Activated CD8-positive, alpha-beta T cell treated with anti-CD3 and anti-CD28 coated beads for 36 hours (primary cell): ENCODE measurements around the gene MEGF10. TPM values are rescaled to one million over a fixed set of nuclear protein-coding genes. Genes with fewer than 3 reads are reported as not detected.

Source experiments
- ATAC-seq: fragments of 200-7000 bp; cut with Tn5 transposase; one replicate; pipeline ENCODE4 v1.10.0; 2021; ENCODE audit warnings: mild to moderate bottlenecking, moderate library complexity
- CTCF ChIA-PET: fragments of 350-600 bp; sonication (Branson Sonifier 250); formaldehyde crosslinking; loops from one replicate; lab custom pipeline; 2021; ENCODE audit warnings: antibody characterized with exemption; lab: Charles Lee
- POLR2A ChIA-PET: fragments of 350-600 bp; sonication (Branson Sonifier 250); formaldehyde crosslinking; loops from one replicate; lab custom pipeline; 2021; ENCODE audit warnings: antibody characterized with exemption; lab: Charles Lee
- DNase-seq: peaks from one replicate; pipeline ENCODE4 v3.0.0-alpha.2; 2020
- H3K27ac Mint-ChIP-seq: one replicate; pipeline ENCODE4 v1.8.0; 2021; ENCODE audit warnings: mild to moderate bottlenecking, mixed read lengths
- H3K27me3 Mint-ChIP-seq: one replicate; pipeline ENCODE4 v1.8.0; 2021; ENCODE audit warnings: mixed read lengths
- H3K36me3 Mint-ChIP-seq: one replicate; pipeline ENCODE4 v1.8.0; 2021; ENCODE audit warnings: low read depth, mixed read lengths
- H3K4me1 Mint-ChIP-seq: one replicate; pipeline ENCODE4 v1.8.0; 2021; ENCODE audit warnings: low read depth, mixed read lengths
- H3K4me3 Mint-ChIP-seq: one replicate; pipeline ENCODE4 v1.8.0; 2021; ENCODE audit warnings: mild to moderate bottlenecking, moderate library complexity, mixed read lengths
- H3K9me3 Mint-ChIP-seq: one replicate; pipeline ENCODE4 v1.8.0; 2021; ENCODE audit warnings: mixed read lengths
- intact Hi-C: fragments of 100-400 bp; cut with micrococcal nuclease; formaldehyde crosslinking; loops from one replicate; pipeline ENCODE4 v1.10.0; 2022
- total RNA-seq, 2 experiments: library from RNA; stranded (reverse); gene quantifications; one replicate each; pipeline ENCODE4 v1.2.3, GENCODE V29; 2021
- TF ChIP-seq, protein P1 (sequence below): fragments of 200-600 bp; IDR thresholded peaks from one replicate; pipeline ENCODE4 v1.8.0; 2022; ENCODE audit warnings: antibody characterized with exemption, mild to moderate bottlenecking

MEGF10 gene
- total RNA-seq, 2 experiments from 2014 or later, result not detected

DNA sequence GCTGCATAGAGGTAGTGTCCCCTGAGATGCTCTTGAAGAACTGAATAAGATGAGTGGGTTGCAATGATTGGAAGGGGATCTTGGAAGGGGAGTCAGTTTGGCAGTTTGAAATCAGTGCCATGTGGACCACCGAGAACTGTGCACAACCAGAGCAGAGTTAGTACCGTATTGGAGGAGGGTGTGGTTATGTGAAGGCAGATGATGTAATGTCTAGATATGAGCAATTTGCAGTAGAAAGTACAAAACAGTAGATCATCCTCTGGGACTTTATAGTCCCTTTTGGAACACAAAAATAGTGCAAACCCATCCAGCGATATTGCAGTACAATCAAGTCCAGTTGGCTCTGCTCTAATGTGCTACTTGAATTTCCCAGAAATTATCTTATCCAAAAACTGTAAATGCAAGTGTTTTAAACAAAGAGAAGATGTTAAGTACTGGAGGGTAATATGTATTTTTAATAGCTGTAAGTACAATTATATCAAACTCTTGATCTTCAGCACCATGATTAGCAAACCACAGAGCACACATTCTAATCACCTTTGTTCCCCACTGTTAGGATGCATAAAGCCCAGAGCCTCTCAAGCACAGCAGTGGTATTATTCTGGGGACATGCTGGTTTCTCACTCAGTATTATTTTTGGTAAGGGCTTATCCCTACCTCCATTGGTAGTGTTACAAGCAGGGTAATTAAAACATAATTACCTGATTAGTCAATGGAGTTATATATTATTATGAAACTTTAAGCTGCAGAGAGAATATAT is 41.5 kb downstream of the MEGF10 start:
- no peaks in the 10 kb centered on the region for H3K36me3 Mint-ChIP-seq
- POLR2A ChIA-PET, result no interaction called here
- no peaks in the 10 kb centered on the region for H3K9me3 Mint-ChIP-seq
- DNase-seq (no peak), ATAC-seq (no peak)
- TF ChIP-seq, protein P1, sequence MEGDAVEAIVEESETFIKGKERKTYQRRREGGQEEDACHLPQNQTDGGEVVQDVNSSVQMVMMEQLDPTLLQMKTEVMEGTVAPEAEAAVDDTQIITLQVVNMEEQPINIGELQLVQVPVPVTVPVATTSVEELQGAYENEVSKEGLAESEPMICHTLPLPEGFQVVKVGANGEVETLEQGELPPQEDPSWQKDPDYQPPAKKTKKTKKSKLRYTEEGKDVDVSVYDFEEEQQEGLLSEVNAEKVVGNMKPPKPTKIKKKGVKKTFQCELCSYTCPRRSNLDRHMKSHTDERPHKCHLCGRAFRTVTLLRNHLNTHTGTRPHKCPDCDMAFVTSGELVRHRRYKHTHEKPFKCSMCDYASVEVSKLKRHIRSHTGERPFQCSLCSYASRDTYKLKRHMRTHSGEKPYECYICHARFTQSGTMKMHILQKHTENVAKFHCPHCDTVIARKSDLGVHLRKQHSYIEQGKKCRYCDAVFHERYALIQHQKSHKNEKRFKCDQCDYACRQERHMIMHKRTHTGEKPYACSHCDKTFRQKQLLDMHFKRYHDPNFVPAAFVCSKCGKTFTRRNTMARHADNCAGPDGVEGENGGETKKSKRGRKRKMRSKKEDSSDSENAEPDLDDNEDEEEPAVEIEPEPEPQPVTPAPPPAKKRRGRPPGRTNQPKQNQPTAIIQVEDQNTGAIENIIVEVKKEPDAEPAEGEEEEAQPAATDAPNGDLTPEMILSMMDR, result no peak
- CTCF ChIA-PET, result no interaction called here
- peaks cover 27% of the 10 kb centered on the region for H3K27me3 Mint-ChIP-seq
- H3K27ac Mint-ChIP-seq, result no peak overlapping the region
- H3K4me3 Mint-ChIP-seq, result no peak overlapping the region
- intact Hi-C loops, result no loop called here
- H3K4me1 Mint-ChIP-seq, result no peaks in the 10 kb centered on the region

DNA sequence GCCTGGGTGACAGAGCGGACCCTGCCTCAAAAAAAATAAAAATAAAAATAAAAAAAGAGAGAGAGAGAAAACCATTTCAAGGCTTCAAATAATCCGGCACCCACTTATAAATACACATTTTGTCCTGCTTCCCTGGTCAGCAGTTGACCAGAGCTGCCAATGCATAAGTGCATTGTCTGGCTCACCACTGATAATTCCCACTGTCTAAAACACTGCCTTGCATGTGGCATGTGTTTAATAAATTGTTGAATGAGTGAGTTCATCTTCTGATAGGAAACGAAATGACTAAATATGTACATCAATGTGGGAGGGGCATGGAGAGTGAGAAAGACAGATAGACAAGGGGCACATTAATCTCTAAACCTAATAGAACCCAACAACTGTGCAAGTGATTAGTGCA is 42.9 kb downstream of the MEGF10 start:
- Mint-ChIP-seq H3K4me3 (no peak overlapping the region), H3K27ac (no peak overlapping the region), H3K27me3 (peaks cover 27% of the 10 kb centered on the region), H3K36me3 (no peaks in the 10 kb centered on the region), H3K4me1 (no peaks in the 10 kb centered on the region), H3K9me3 (no peaks in the 10 kb centered on the region)
- ATAC-seq (no peak), DNase-seq (no peak)
- POLR2A ChIA-PET, result no interaction called here
- TF ChIP-seq, protein P1, result no peak
- CTCF ChIA-PET, result interaction anchor here (1.7 kb wide), 1 partner anchor 160 kb away, joined by 4 read pairs; no protein-coding TSS in a partner anchor
- intact Hi-C loops, result no loop called here

DNA sequence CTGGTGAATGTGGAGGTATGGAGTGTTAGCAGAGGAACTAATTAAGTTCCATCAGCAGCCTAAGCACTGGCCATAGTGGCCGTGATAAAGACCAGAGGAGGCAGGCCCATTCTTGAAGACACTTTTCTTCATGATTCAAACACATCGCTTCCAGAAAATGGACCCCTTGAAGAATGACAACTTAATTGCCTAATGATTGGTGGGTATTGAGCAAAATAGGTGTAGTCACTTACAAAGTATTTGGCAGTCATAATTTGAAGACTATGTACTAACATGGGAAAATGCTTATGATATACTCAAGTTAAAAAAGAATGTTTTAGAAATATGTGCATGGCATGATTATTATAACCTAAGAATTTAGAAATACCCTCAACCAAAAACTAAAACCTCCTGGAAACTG is 44.8 kb downstream of the MEGF10 start:
- TF ChIP-seq, protein P1, result no peak
- CTCF ChIA-PET, result interaction anchor here (1.0 to 1.9 kb wide), 2 partner anchors 19 to 39 kb away, joined by 3 to 6 read pairs; no protein-coding TSS in a partner anchor
- Mint-ChIP-seq H3K9me3 (no peaks in the 10 kb centered on the region), H3K27me3 (peaks cover 28% of the 10 kb centered on the region), H3K4me3 (no peak overlapping the region), H3K27ac (no peak overlapping the region), H3K4me1 (no peaks in the 10 kb centered on the region), H3K36me3 (no peaks in the 10 kb centered on the region)
- ATAC-seq (no peak), DNase-seq (no peak)
- intact Hi-C loops, result no loop called here
- POLR2A ChIA-PET, result no interaction called here

DNA sequence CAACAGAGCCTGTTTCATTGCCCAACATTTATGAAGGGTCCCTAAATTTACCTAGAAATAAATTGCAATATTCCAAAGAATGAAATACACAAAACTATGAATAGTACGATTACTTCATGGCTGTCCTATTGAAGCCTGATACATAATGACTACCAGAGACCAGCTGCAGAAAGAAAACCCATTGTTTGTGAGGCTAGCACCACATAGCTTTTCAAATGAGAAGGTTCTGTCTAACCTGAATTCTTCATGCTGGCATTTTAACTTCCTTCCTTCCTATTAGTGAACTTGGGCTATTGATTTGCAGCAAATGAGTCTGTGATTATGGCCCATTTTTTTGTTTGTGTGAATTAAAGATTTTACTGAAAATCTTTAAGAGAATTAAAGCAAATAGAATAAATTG is 47.3 kb downstream of the MEGF10 start:
- ChIA-PET CTCF (no interaction called here), POLR2A (no interaction called here)
- intact Hi-C loops, result no loop called here
- no peak overlapping the region for H3K27ac Mint-ChIP-seq
- DNase-seq (no peak), ATAC-seq (no peak)
- no peaks in the 10 kb centered on the region for H3K36me3 Mint-ChIP-seq
- no peaks in the 10 kb centered on the region for H3K9me3 Mint-ChIP-seq
- TF ChIP-seq, protein P1, result no peak
- H3K27me3 Mint-ChIP-seq, result peaks cover 17% of the 10 kb centered on the region
- no peaks in the 10 kb centered on the region for H3K4me1 Mint-ChIP-seq
- no peak overlapping the region for H3K4me3 Mint-ChIP-seq

- TF ChIP-seq, protein P1, result no peak
- Mint-ChIP-seq H3K27ac (no peak overlapping the region), H3K9me3 (no peaks in the 10 kb centered on the region), H3K4me3 (no peak overlapping the region), H3K36me3 (no peaks in the 10 kb centered on the region), H3K4me1 (no peaks in the 10 kb centered on the region), H3K27me3 (peaks cover 14% of the 10 kb centered on the region)
- CTCF ChIA-PET, result interaction anchor here (1.4 kb wide), 1 partner anchor 26 kb away, joined by 4 read pairs; no protein-coding TSS in a partner anchor
- intact Hi-C loops, result no loop called here
- POLR2A ChIA-PET, result no interaction called here
- DNase-seq (no peak), ATAC-seq (no peak)
Observed at GRCh38 chr5:127338501-127338900, 47.9 kb downstream of the MEGF10 start.
